Trophoblast cell (in vitro differentiated cells and primary cell): ENCODE results near the gene ILK.
A peak's percentile ranks its signal among the peaks of the same experiment; 100 is the strongest.

Experiments
- DNase-seq, 2 donors: peaks; one replicate each; pipeline ENCODE4 v3.0.0-alpha.2; 2016
- H2AFZ ChIP-seq: 2 replicates; pipeline ENCODE4 v1.6.1; 2013; ENCODE audit warnings: low read length, moderate library complexity, mild to moderate bottlenecking; ENCODE audit not compliant: insufficient read depth, poor library complexity
- H2AK5ac ChIP-seq: 2 replicates; pipeline ENCODE4 v1.6.1; 2013; ENCODE audit warnings: mild to moderate bottlenecking, low read length
- H2BK120ac ChIP-seq: 2 replicates; pipeline ENCODE4 v1.6.1; 2013; ENCODE audit warnings: low read length, mild to moderate bottlenecking, moderate library complexity; ENCODE audit not compliant: insufficient read depth, poor library complexity
- H2BK12ac ChIP-seq: 2 replicates; pipeline ENCODE4 v1.6.1; 2013; ENCODE audit warnings: mild to moderate bottlenecking, low read length, moderate library complexity
- H2BK5ac ChIP-seq: 2 replicates; pipeline ENCODE4 v1.6.1; 2013; ENCODE audit warnings: low read length, low read depth, moderate library complexity, mild to moderate bottlenecking; ENCODE audit not compliant: poor library complexity
- H3K14ac ChIP-seq: 2 replicates; pipeline ENCODE4 v1.6.1; 2013; ENCODE audit warnings: mild to moderate bottlenecking, low read length
- H3K18ac ChIP-seq: 2 replicates; pipeline ENCODE4 v1.6.1; 2013; ENCODE audit warnings: mild to moderate bottlenecking, low read length
- H3K23ac ChIP-seq: 2 replicates; pipeline ENCODE4 v1.6.1; 2013; ENCODE audit warnings: low read length
- H3K27ac ChIP-seq: 2 replicates; pipeline ENCODE4 v1.5.1; 2013; ENCODE audit warnings: low read depth, mild to moderate bottlenecking, inconsistent platforms, low read length, moderate library complexity
- H3K27me3 ChIP-seq: 2 replicates; pipeline ENCODE4 v1.6.1; 2013; ENCODE audit warnings: inconsistent platforms, mild to moderate bottlenecking, low read length, moderate library complexity; ENCODE audit not compliant: insufficient read depth
- H3K36me3 ChIP-seq, 2 experiments: 1 replicate in 1 of 2; 2 replicates in 1 of 2; pipeline ENCODE4 v1.6.1; 2013; ENCODE audit warnings: low read length in 2 of 2, mild to moderate bottlenecking in 2 of 2, moderate library complexity in 1 of 2; ENCODE audit not compliant: insufficient read depth in 2 of 2, control insufficient read depth in 1 of 2
- H3K4ac ChIP-seq: 2 replicates; pipeline ENCODE4 v1.6.1; 2013; ENCODE audit warnings: low read depth, mild to moderate bottlenecking, low read length, moderate library complexity
- H3K4me1 ChIP-seq, 2 experiments: 1 replicate in 1 of 2; 2 replicates in 1 of 2; pipeline ENCODE4 v1.6.1; 2013; ENCODE audit warnings: low read length in 2 of 2, mild to moderate bottlenecking in 2 of 2, moderate library complexity in 1 of 2; ENCODE audit not compliant: insufficient read depth in 2 of 2, control insufficient read depth in 1 of 2
- H3K4me2 ChIP-seq: 2 replicates; pipeline ENCODE4 v1.6.1; 2013; ENCODE audit warnings: inconsistent platforms, mild to moderate bottlenecking, low read length, moderate library complexity
- H3K4me3 ChIP-seq: 2 replicates; pipeline ENCODE4 v1.5.1; 2013; ENCODE audit warnings: mild to moderate bottlenecking, low read depth, low read length, inconsistent platforms
- H3K79me1 ChIP-seq: one replicate; pipeline ENCODE4 v1.6.1; 2013; ENCODE audit warnings: low read length
- H3K79me2 ChIP-seq: 2 replicates; pipeline ENCODE4 v1.6.1; 2013; ENCODE audit warnings: low read length, mild to moderate bottlenecking; ENCODE audit not compliant: control insufficient read depth, insufficient read depth, poor library complexity
- H3K9ac ChIP-seq: 2 replicates; pipeline ENCODE4 v1.6.1; 2013; ENCODE audit warnings: mild to moderate bottlenecking, low read length
- H3K9me3 ChIP-seq: 2 replicates; pipeline ENCODE4 v1.6.1; 2013; ENCODE audit warnings: low read depth, mild to moderate bottlenecking, control low read depth, inconsistent platforms, low read length; ENCODE audit not compliant: insufficient read depth
- H4K12ac ChIP-seq: 2 replicates; pipeline ENCODE4 v1.6.1; 2013; ENCODE audit warnings: low read depth, mild to moderate bottlenecking, low read length, moderate library complexity
- H4K8ac ChIP-seq: 2 replicates; pipeline ENCODE4 v1.6.1; 2013; ENCODE audit warnings: low read depth, mild to moderate bottlenecking, low read length, moderate library complexity
- H4K91ac ChIP-seq: one replicate; pipeline ENCODE4 v1.6.1; 2013; ENCODE audit warnings: low read depth, mild to moderate bottlenecking, low read length, moderate library complexity
- WGBS: extraction: QIAGEN DNeasy Blood & Tissue Kit; methylation state at CpG from one replicate; pipeline ENCODE4 v1.1.7; 2013; ENCODE audit warnings: missing lambda C conversion rate; ENCODE audit not compliant: insufficient read length, insufficient coverage; ENCODE audit errors: extremely low coverage; 5-methylcytosine and 5-hydroxymethylcytosine counted together

Gene ILK

DNA sequence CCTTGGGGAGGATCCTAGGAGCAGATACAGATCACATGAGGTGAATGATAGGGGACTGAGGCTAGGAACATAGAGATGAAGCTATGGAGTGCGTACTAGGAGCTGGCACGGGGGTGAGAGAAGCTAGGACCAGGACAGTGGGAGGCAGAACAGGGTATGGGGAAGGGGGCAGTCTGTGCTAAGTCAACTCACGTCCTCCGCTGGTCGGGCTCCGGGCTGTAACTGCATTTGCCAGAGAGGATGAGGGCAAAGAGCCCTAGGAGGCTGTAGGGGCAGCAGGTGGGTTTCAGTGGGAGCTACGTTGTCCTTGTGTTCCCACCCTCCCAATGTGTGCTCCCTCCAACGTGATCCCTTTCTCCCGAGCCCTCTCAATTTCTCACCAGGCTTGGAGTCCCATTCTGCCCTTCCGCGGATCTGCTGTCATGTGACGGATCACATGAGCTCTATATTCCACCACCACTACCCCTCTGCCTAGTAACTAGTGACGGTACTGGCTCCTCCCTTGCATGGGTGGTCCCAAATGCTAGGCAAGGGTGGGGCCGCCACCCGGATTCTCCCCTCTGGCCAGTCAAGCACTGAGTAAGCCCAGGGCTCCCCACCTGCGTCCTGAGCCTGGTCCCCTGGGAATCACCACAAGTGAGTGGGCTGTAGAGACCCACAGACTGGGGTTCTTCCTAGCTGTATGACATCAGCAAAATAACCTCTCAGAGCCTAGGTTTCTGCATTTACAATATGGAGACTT is 15.6 kb downstream of the ILK start, which contains the start of gene TPP1:
Gene TPP1 (minus strand): TSS at position 419 of the 742 bp plus-strand sequence. CDS start 22 bp downstream, at position 397.
- H3K79me1 ChIP-seq = peaks cover 5% of the 10 kb centered on the region
- H3K4me1 ChIP-seq = peaks cover 7% of the 10 kb centered on the region in 2 experiments
- H3K14ac ChIP-seq = peak within 1 kb of the TSS; percentile 38
- H3K23ac ChIP-seq = no peak within 1 kb of the TSS
- peak within 1 kb of the TSS; percentile 79 for H3K4me3 ChIP-seq
- H4K12ac ChIP-seq = peak within 1 kb of the TSS; percentile 56
- peak; percentile 87 to 93 for DNase-seq
- H3K4ac ChIP-seq = peak within 1 kb of the TSS; percentile 37
- peak within 1 kb of the TSS; percentile 2 for H2BK5ac ChIP-seq
- peaks cover 0 to 20% of the 10 kb centered on the region in 2 experiments for H3K36me3 ChIP-seq
- H3K79me2 ChIP-seq = peaks cover 3% of the 10 kb centered on the region
- peak within 1 kb of the TSS; percentile 0 for H2BK120ac ChIP-seq
- H3K4me2 ChIP-seq = peak within 1 kb of the TSS; percentile 91
- H3K18ac ChIP-seq = peak within 1 kb of the TSS; percentile 4
- peak within 1 kb of the TSS; percentile 42 for H2AFZ ChIP-seq
- H3K27me3 ChIP-seq = no peaks in the 10 kb centered on the region
- H4K91ac ChIP-seq = peak within 1 kb of the TSS; percentile 4
- no peak within 1 kb of the TSS for H2BK12ac ChIP-seq
- peak within 1 kb of the TSS; percentile 6 for H2AK5ac ChIP-seq
- peak within 1 kb of the TSS; percentile 68 for H4K8ac ChIP-seq
- H3K9me3 ChIP-seq = no peaks in the 10 kb centered on the region
- H3K27ac ChIP-seq = no peak within 1 kb of the TSS
- no CpG with 5 or more reads among the region's 16 CpGs for WGBS
- peak within 1 kb of the TSS; percentile 90 for H3K9ac ChIP-seq

DNA sequence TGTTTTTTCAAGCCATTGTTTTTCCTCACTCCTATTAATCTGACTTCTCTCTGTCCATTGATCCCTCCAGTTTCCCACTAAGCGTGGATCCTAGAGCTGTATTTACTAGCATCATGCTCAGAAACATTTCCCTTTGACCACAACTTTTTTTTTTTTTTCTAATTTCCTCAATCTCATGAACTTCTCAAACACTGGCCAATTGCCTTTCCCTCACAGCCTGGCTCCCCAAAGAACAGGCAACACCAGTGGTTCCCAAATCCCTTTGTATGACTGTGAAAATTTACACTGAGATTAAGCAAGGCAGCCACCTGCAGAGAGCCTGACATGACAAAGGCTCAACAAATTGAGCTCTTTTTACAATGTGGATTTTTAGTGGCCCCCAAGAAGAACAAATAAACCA is 17.1 kb downstream of the ILK start:
- no peak overlapping the region for H3K27ac ChIP-seq
- H2BK120ac ChIP-seq = no peak overlapping the region
- peaks cover 5% of the 10 kb centered on the region for H3K79me1 ChIP-seq
- no peak overlapping the region for H3K4ac ChIP-seq
- WGBS = no CpG with 5 or more reads among the region's 1 CpG
- no peak overlapping the region for H3K4me2 ChIP-seq
- H4K8ac ChIP-seq = no peak overlapping the region
- H2AK5ac ChIP-seq = no peak overlapping the region
- H3K9ac ChIP-seq = no peak overlapping the region
- no peak overlapping the region for H3K14ac ChIP-seq
- H2BK12ac ChIP-seq = no peak overlapping the region
- H2BK5ac ChIP-seq = no peak overlapping the region
- H4K91ac ChIP-seq = no peak overlapping the region
- no peaks in the 10 kb centered on the region for H3K27me3 ChIP-seq
- no peak for DNase-seq
- no peak overlapping the region for H3K18ac ChIP-seq
- peaks cover 3% of the 10 kb centered on the region for H3K79me2 ChIP-seq
- H3K9me3 ChIP-seq = no peaks in the 10 kb centered on the region
- H3K4me1 ChIP-seq = peaks cover 7% of the 10 kb centered on the region in 2 experiments
- H3K36me3 ChIP-seq = peaks cover 0 to 6% of the 10 kb centered on the region in 2 experiments
- H3K4me3 ChIP-seq = no peak overlapping the region
- H4K12ac ChIP-seq = no peak overlapping the region
- H3K23ac ChIP-seq = no peak overlapping the region
- no peak overlapping the region for H2AFZ ChIP-seq

DNA sequence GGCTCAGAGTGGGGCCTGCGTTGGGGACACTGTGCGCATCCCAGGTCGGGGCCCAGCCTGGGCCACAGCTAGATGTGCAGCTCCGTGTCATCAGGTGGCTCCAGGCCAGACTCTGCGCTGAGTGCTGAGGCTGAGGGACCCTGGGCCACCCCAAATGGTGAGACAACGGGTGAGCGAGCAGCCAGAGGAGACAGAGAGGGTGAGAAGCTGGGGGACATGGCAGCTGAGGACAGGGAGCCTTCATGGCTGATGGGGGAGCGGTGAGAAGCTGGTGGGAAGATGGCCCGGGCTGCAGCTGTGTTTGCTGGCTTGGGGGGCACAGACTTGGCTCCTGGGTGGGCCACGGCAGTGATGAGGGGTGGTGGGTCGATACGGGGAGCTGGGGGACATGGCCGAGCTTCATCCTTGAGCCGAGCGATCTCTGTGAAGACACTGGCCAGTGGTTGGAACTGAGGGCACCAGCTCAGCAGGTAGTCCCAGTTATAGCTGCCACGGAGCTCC is 18.2 kb downstream of the ILK start:
- Histone ChIP-seq H4K12ac (no peak overlapping the region), H3K27ac (no peak overlapping the region), H4K8ac (no peak overlapping the region), H3K36me3 (no peaks in the 10 kb centered on the region), H3K27me3 (no peaks in the 10 kb centered on the region), H2BK5ac (no peak overlapping the region), H3K14ac (no peak overlapping the region), H3K9me3 (peaks cover under 1% of the 10 kb centered on the region), H3K4me2 (no peak overlapping the region), H3K79me2 (peaks cover 3% of the 10 kb centered on the region), H3K18ac (no peak overlapping the region), H3K23ac (no peak overlapping the region), H3K4me1 (peaks cover 7% of the 10 kb centered on the region in 2 experiments), H4K91ac (no peak overlapping the region), H2AFZ (no peak overlapping the region), H2BK12ac (no peak overlapping the region), H3K9ac (no peak overlapping the region), H2AK5ac (no peak overlapping the region), H2BK120ac (no peak overlapping the region), H3K79me1 (peaks cover 5% of the 10 kb centered on the region), H3K4me3 (no peak overlapping the region), H3K4ac (no peak overlapping the region)
- WGBS = no CpG with 5 or more reads among the region's 16 CpGs
- DNase-seq = no peak

DNA sequence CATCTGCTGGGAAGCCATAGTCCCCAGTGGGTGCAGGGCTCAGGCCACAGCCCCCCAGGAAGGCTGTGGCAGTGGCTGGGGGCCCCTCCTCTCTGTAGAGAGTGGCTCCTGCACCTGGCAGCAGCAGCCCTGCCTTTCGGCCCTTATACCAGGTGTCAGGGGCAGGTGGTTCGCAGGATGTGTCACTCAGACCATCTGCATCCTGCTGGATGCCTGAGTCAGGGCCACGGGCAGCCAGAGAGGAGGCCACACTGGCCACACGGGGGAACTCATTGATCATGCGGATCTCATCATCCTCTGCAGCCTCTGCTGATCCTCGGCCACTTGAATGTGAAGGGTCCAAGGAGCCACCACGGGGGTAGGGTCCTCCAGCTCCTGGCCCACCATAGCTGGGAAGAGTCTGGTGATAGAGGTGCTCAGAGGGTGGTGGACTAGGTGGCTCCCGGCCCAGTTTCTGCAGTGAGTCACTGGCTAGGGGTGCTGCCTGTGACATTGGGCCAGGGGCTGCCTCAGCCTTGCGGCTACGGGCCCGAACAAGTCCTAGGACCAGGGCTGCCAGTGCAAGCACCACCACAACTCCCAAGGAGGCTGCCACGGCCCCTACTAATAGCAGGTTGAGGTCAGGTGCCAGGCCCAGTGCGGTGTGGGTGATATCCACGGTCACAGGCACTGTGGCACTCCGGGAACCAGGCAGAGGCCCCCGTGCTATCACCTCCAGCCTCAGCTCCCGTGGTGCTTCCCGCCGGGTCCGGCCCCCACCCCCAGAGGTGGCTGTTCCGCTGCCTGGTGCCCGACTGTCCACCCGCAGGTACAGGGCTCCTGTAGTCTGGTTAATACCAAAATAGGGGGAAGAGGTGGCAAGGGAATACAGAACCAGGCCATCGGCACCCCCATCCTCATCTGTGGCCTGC is 18.9 kb downstream of the ILK start:
- no peak overlapping the region for H3K4me3 ChIP-seq
- no CpG with 5 or more reads among the region's 24 CpGs for WGBS

More for the DNA sequence above, 18.9 kb downstream of the ILK start:
- no peak overlapping the region for H4K91ac ChIP-seq
- peaks cover 5% of the 10 kb centered on the region for H3K9me3 ChIP-seq
- H3K27ac ChIP-seq = no peak overlapping the region
- no peaks in the 10 kb centered on the region for H3K36me3 ChIP-seq
- H2BK120ac ChIP-seq = no peak overlapping the region
- DNase-seq = peak in 1 of 2 donors; percentile 38
- no peak overlapping the region for H3K9ac ChIP-seq
- H2BK12ac ChIP-seq = no peak overlapping the region
- no peak overlapping the region for H3K14ac ChIP-seq
- no peak overlapping the region for H4K8ac ChIP-seq
- no peaks in the 10 kb centered on the region for H3K27me3 ChIP-seq
- H3K18ac ChIP-seq = no peak overlapping the region
- H3K4me1 ChIP-seq = peaks cover 7% of the 10 kb centered on the region in 2 experiments
- no peak overlapping the region for H3K4me2 ChIP-seq
- H4K12ac ChIP-seq = no peak overlapping the region
- H3K79me1 ChIP-seq = peaks cover 5% of the 10 kb centered on the region
- H3K79me2 ChIP-seq = peaks cover 3% of the 10 kb centered on the region
- no peak overlapping the region for H2BK5ac ChIP-seq
- H3K23ac ChIP-seq = no peak overlapping the region
- no peak overlapping the region for H2AK5ac ChIP-seq
- H3K4ac ChIP-seq = no peak overlapping the region
- no peak overlapping the region for H2AFZ ChIP-seq
